Upper lobe of left lung (tissue), 6 donors: ENCODE results near the gene TKFC. TPM values are rescaled to one million over a fixed set of nuclear protein-coding genes. Genes with fewer than 3 reads are reported as not detected.

Experiments
- ATAC-seq, 2 donors: fragments of 200-7000 bp; cut with Tn5 transposase; one replicate each; pipeline ENCODE4 v1.9.1; 2022; ENCODE audit warnings: mild to moderate bottlenecking in 2 of 2, moderate library complexity in 2 of 2; ENCODE audit not compliant: low FRiP score in 2 of 2
- DNase-seq, 2 donors: peaks; one replicate each; pipeline ENCODE4 v3.0.0-alpha.2; 2019 to 2020
- H3K27ac ChIP-seq, 4 donors: fragments of 200-600 bp; sonication (generic); one replicate each; pipeline ENCODE4 v1.5.1; 2016 to 2019
- H3K27me3 ChIP-seq, 4 donors: fragments of 200-600 bp; sonication (generic); one replicate each; pipeline ENCODE4 v1.5.1; 2017 to 2019
- H3K36me3 ChIP-seq, 4 donors: fragments of 200-600 bp; sonication (generic); one replicate each; pipeline ENCODE4 v1.5.1; 2016 to 2019
- H3K4me1 ChIP-seq, 4 donors: fragments of 200-600 bp; sonication (generic); one replicate each; pipeline ENCODE4 v1.5.1; 2018 to 2019
- H3K4me3 ChIP-seq, 4 donors: fragments of 200-600 bp; sonication (generic); one replicate each; pipeline ENCODE4 v1.5.1; 2017 to 2019; ENCODE audit warnings: mild to moderate bottlenecking in 2 of 4, moderate library complexity in 1 of 4
- H3K9me3 ChIP-seq, 4 donors: fragments of 200-600 bp; sonication (generic); one replicate each; pipeline ENCODE4 v1.5.1; 2018 to 2019
- CTCF ChIP-seq, 6 experiments: fragments of 450-650 bp in 4 of 6; fragments of 200-600 bp in 2 of 6; sonication (generic) in 2 of 6; IDR thresholded peaks; one replicate each; pipeline ENCODE4 v1.5.1; 2016 to 2019; ENCODE audit warnings: antibody characterized with exemption in 6 of 6
- EP300 ChIP-seq, 4 donors: sonication (generic); formaldehyde crosslinking; IDR thresholded peaks; one replicate each; pipeline ENCODE4 v1.5.1; 2017; ENCODE audit warnings: antibody characterized with exemption in 4 of 4, control low read depth in 2 of 4
- POLR2A ChIP-seq, 4 donors: fragments of 450-650 bp; IDR thresholded peaks; one replicate each; pipeline ENCODE4 v1.5.1; 2016 to 2017; ENCODE audit warnings: antibody characterized with exemption in 4 of 4, mild to moderate bottlenecking in 2 of 4
- POLR2AphosphoS5 ChIP-seq, 2 donors: sonication (generic); formaldehyde crosslinking; IDR thresholded peaks; one replicate each; pipeline ENCODE4 v1.5.1; 2017; ENCODE audit warnings: antibody characterized with exemption in 2 of 2
- WGBS, 2 donors: methylation state at CpG; one replicate each; pipeline ENCODE4 v1.1.5; 2017 to 2018; 5-methylcytosine and 5-hydroxymethylcytosine counted together
- total RNA-seq, 6 donors: library from RNA; depleted of rRNA in 4 of 6; stranded (reverse); fragments of >200 nt in 4 of 6; gene quantifications; one replicate each; pipeline versions ENCODE4 v1.1.0 to v1.2.1, GENCODE V29; 2016 to 2021
- donor health status: DM: no; HTN: no; CAD: no; lungs with moderate emphysema.
- donor health status: DM: no; HTN: yes; CAD: no; lungs with severe emphysema.

TKFC gene
- total RNA-seq, 6 donors from 2014 or later: 26.4 to 75.4 (median 36.1) TPM

- Histone ChIP-seq H3K27ac (no peak overlapping the region), H3K4me3 (no peak overlapping the region), H3K36me3 (peaks cover 3 to 78% (median 62%) of the 10 kb centered on the region in 4 donors), H3K9me3 (no peaks in the 10 kb centered on the region), H3K4me1 (no peaks in the 10 kb centered on the region), H3K27me3 (no peaks in the 10 kb centered on the region)
- DNase-seq: no peak
- no peak for TF ChIP-seq EP300 (IDR thresholded peaks at IDR 0.05)
- no peak for TF ChIP-seq CTCF (IDR thresholded peaks at IDR 0.05)
- TF ChIP-seq POLR2A (IDR thresholded peaks at IDR 0.05): no peak
- no peak for ATAC-seq
- 85 to 94% methylated on average over 11 to 12 of the region's 12 CpGs for WGBS, 2 donors
Observed at GRCh38 chr11:61349189-61349751, 16.2 kb downstream of the TKFC start.

GRCh38 chr11:61349916-61350315 is 16.9 kb downstream of the TKFC start:
- 93 to 95% methylated on average over 9 to 10 of the region's 10 CpGs for WGBS, 2 donors

GRCh38 chr11:61350336-61350735 is 17.3 kb downstream of the TKFC start:
- ATAC-seq (peak in 1 of 2 donors; percentile 4), DNase-seq (no peak)
- 100% methylated on average over 1 of the region's 1 CpG; no CpG with 5 or more reads in 1 of the 2 donors for WGBS, 2 donors
- H3K9me3 ChIP-seq: no peaks in the 10 kb centered on the region
- no peak for TF ChIP-seq POLR2A (IDR thresholded peaks at IDR 0.05)
- no peak for TF ChIP-seq EP300 (IDR thresholded peaks at IDR 0.05)
- no peak for TF ChIP-seq POLR2AphosphoS5 (IDR thresholded peaks at IDR 0.05)
- no peak for TF ChIP-seq CTCF (IDR thresholded peaks at IDR 0.05)
- H3K27me3 ChIP-seq: no peaks in the 10 kb centered on the region
- no peaks in the 10 kb centered on the region for H3K4me1 ChIP-seq
- no peak overlapping the region for H3K4me3 ChIP-seq
- peaks cover 3 to 79% (median 63%) of the 10 kb centered on the region in 4 donors for H3K36me3 ChIP-seq
- no peak overlapping the region for H3K27ac ChIP-seq

More at GRCh38 chr11:61349916-61350315, 16.9 kb downstream of the TKFC start:
- no peak for ATAC-seq
- Histone ChIP-seq H3K4me1 (no peaks in the 10 kb centered on the region), H3K27ac (no peak overlapping the region), H3K9me3 (no peaks in the 10 kb centered on the region), H3K4me3 (no peak overlapping the region), H3K27me3 (no peaks in the 10 kb centered on the region), H3K36me3 (peaks cover 3 to 78% (median 63%) of the 10 kb centered on the region in 4 donors)
- no peak for DNase-seq
- no peak for TF ChIP-seq EP300 (IDR thresholded peaks at IDR 0.05)
- TF ChIP-seq POLR2AphosphoS5 (IDR thresholded peaks at IDR 0.05): no peak
- no peak for TF ChIP-seq POLR2A (IDR thresholded peaks at IDR 0.05)
- TF ChIP-seq CTCF (IDR thresholded peaks at IDR 0.05): no peak

- peaks cover 3 to 79% (median 63%) of the 10 kb centered on the region in 4 donors for H3K36me3 ChIP-seq
- WGBS, 2 donors: 92 to 95% methylated on average over 8 of the region's 8 CpGs
Observed at GRCh38 chr11:61350803-61351202, 17.8 kb downstream of the TKFC start.

More at GRCh38 chr11:61350803-61351202, 17.8 kb downstream of the TKFC start:
- no peak for TF ChIP-seq CTCF (IDR thresholded peaks at IDR 0.05)
- no peak for TF ChIP-seq POLR2AphosphoS5 (IDR thresholded peaks at IDR 0.05)
- TF ChIP-seq POLR2A (IDR thresholded peaks at IDR 0.05): no peak
- TF ChIP-seq EP300 (IDR thresholded peaks at IDR 0.05): no peak
- no peaks in the 10 kb centered on the region for H3K27me3 ChIP-seq
- DNase-seq (no peak), ATAC-seq (no peak)
- no peak overlapping the region for H3K4me3 ChIP-seq
- H3K4me1 ChIP-seq: no peaks in the 10 kb centered on the region
- H3K27ac ChIP-seq: no peak overlapping the region
- H3K9me3 ChIP-seq: no peaks in the 10 kb centered on the region
